OCI-LY1 (cell line): Measurements from ENCODE around the gene NAT16.

Experiments used
- H2AFZ ChIP-seq: fragments of 200-600 bp; sonication (generic), shearing (Covaris generic); 2 replicates; pipeline ENCODE4 v1.6.0; 2014; ENCODE audit warnings: antibody characterized with exemption, mild to moderate bottlenecking, low read length
- H3F3A ChIP-seq: fragments of 200-600 bp; sonication (generic), shearing (Covaris generic); 2 replicates; pipeline ENCODE4 v1.6.0; 2014; ENCODE audit warnings: mild to moderate bottlenecking, antibody characterized with exemption, low read length, moderate library complexity; ENCODE audit not compliant: insufficient read depth
- H3K27ac ChIP-seq: fragments of 200-600 bp; sonication (generic); 2 replicates; pipeline ENCODE4 v1.5.1; 2014; ENCODE audit warnings: low read length, mixed run types, mild to moderate bottlenecking, low read depth; ENCODE audit not compliant: poor library complexity, severe bottlenecking
- H3K27me3 ChIP-seq: fragments of 200-600 bp; sonication (generic); 2 replicates; pipeline ENCODE4 v1.6.0; 2014; ENCODE audit warnings: antibody characterized with exemption, mild to moderate bottlenecking, low read length, moderate library complexity; ENCODE audit not compliant: insufficient read depth
- H3K36me3 ChIP-seq: fragments of 200-600 bp; sonication (generic); 2 replicates; pipeline ENCODE4 v1.6.1; 2014; ENCODE audit warnings: mild to moderate bottlenecking, antibody characterized with exemption, low read length, moderate library complexity, mixed read lengths; ENCODE audit not compliant: insufficient read depth
- H3K4me1 ChIP-seq: fragments of 200-600 bp; sonication (generic); 2 replicates; pipeline ENCODE4 v1.5.1; 2014; ENCODE audit warnings: mild to moderate bottlenecking, low read length, moderate library complexity; ENCODE audit not compliant: insufficient read depth, severe bottlenecking
- H3K4me2 ChIP-seq: fragments of 200-600 bp; sonication (generic), shearing (Covaris generic); 2 replicates; pipeline ENCODE4 v1.6.1; 2014; ENCODE audit warnings: low read length
- H3K4me3 ChIP-seq: fragments of 200-600 bp; sonication (generic); 2 replicates; pipeline ENCODE4 v1.5.1; 2014; ENCODE audit warnings: low read length, low read depth, mild to moderate bottlenecking, mixed read lengths; ENCODE audit not compliant: poor library complexity, severe bottlenecking
- H3K79me2 ChIP-seq: fragments of 200-600 bp; shearing (Covaris generic); 2 replicates; pipeline ENCODE4 v1.6.1; 2016; ENCODE audit warnings: mixed run types, low read length, mixed read lengths; ENCODE audit not compliant: insufficient read depth
- H3K9ac ChIP-seq: fragments of 200-600 bp; sonication (generic), shearing (Covaris generic); 2 replicates; pipeline ENCODE4 v1.6.1; 2014; ENCODE audit warnings: mild to moderate bottlenecking, low read length, mixed read lengths
- H3K9me2 ChIP-seq: fragments of 200-600 bp; sonication (generic), shearing (Covaris generic); 2 replicates; pipeline ENCODE4 v1.6.1; 2014; ENCODE audit warnings: low read depth, mild to moderate bottlenecking, low read length, mixed read lengths
- H3K9me3 ChIP-seq: fragments of 200-600 bp; shearing (Covaris generic); 2 replicates; pipeline ENCODE4 v1.6.1; 2014; ENCODE audit warnings: low read length, mixed read lengths
- H4K20me1 ChIP-seq: fragments of 200-600 bp; sonication (generic), shearing (Covaris generic); 2 replicates; pipeline ENCODE4 v1.6.0; 2016; ENCODE audit warnings: mild to moderate bottlenecking, low read length; ENCODE audit not compliant: insufficient read depth
- EZH2 ChIP-seq: fragments of 200-600 bp; sonication (generic), shearing (Covaris generic); IDR thresholded peaks from 2 replicates; pipeline ENCODE4 v1.8.0; 2017; ENCODE audit warnings: borderline replicate concordance, mixed run types, mild to moderate bottlenecking, antibody characterized with exemption, low read length, moderate library complexity, mixed read lengths
- TF ChIP-seq, protein P1 (sequence below): fragments of 200-600 bp; sonication (generic), shearing (Covaris generic); IDR thresholded peaks from 2 replicates; pipeline ENCODE4 v1.5.1; 2017; ENCODE audit warnings: mild to moderate bottlenecking, antibody characterized with exemption, low read length, moderate library complexity, mixed read lengths

Gene NAT16

DNA sequence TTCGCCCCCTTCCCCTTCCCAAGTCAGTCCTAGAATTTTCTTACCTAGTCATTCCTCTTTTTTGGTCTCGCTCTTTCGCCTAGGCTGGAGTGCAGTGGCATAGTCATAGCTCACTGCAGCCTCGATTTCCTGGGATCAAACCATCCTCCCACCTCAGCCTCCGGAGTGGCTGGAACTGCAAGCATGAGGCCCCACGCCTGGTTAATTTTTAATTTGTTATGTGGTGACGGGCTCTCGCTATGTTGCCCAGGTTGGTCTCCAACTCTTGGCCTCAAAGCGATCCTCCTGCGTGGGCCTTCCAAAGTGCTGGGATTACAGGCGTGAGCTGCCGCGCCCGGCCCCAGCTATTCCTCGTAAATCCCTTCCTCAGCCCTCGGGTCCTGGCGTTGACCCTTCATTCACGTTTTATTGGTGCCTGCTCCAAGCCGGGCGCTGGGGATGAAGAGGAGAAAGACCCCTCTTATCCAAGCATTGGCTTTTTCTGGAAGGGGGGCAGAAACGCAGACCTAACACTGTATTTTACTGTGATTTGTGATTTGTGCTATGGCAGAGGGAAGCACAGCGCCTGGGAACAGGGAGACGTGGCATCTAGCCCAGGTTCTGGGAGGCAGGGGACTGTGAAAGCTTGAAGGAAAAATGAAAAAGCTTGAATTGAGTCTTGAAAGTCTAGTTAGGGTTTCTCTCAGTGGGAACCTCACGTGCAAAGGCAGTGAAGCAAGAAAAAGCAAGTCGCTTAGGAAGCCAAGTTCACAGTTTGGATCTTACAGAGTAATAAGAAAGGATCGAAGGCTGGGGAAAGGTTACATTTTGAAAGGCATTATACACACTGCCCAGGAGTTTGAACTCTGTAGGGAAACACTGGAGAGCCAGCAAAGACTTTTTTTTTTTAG, 38.4 kb upstream of the NAT16 start:
- H3K9me2 ChIP-seq = no peaks in the 10 kb centered on the region
- H3K27me3 ChIP-seq = no peaks in the 10 kb centered on the region
- no peaks in the 10 kb centered on the region for H3F3A ChIP-seq
- peak overlapping the region; percentile 77 for H3K9ac ChIP-seq
- no peaks in the 10 kb centered on the region for H3K9me3 ChIP-seq
- H2AFZ ChIP-seq = no peak overlapping the region
- H3K27ac ChIP-seq = no peak overlapping the region
- peak overlapping the region; percentile 85 for H3K4me3 ChIP-seq
- peaks cover 10% of the 10 kb centered on the region; the same call in 1 of the 2 replicates for H3K36me3 ChIP-seq
- H3K79me2 ChIP-seq = no peaks in the 10 kb centered on the region; the same call in 1 of the 2 replicates
- peak overlapping the region; percentile 97 for H3K4me2 ChIP-seq
- H3K4me1 ChIP-seq = peaks cover 31% of the 10 kb centered on the region
- TF ChIP-seq, protein P1, sequence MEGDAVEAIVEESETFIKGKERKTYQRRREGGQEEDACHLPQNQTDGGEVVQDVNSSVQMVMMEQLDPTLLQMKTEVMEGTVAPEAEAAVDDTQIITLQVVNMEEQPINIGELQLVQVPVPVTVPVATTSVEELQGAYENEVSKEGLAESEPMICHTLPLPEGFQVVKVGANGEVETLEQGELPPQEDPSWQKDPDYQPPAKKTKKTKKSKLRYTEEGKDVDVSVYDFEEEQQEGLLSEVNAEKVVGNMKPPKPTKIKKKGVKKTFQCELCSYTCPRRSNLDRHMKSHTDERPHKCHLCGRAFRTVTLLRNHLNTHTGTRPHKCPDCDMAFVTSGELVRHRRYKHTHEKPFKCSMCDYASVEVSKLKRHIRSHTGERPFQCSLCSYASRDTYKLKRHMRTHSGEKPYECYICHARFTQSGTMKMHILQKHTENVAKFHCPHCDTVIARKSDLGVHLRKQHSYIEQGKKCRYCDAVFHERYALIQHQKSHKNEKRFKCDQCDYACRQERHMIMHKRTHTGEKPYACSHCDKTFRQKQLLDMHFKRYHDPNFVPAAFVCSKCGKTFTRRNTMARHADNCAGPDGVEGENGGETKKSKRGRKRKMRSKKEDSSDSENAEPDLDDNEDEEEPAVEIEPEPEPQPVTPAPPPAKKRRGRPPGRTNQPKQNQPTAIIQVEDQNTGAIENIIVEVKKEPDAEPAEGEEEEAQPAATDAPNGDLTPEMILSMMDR = no peak
- no peak for TF ChIP-seq EZH2
- H4K20me1 ChIP-seq = no peaks in the 10 kb centered on the region

- Histone ChIP-seq H3F3A (no peaks in the 10 kb centered on the region), H3K9ac (peak within 1 kb of the TSS; percentile 82), H3K9me2 (no peaks in the 10 kb centered on the region), H3K27me3 (no peaks in the 10 kb centered on the region), H3K36me3 (peaks cover 2% of the 10 kb centered on the region; the same call in 1 of the 2 replicates), H4K20me1 (no peaks in the 10 kb centered on the region), H3K9me3 (no peaks in the 10 kb centered on the region), H3K4me2 (peak within 1 kb of the TSS; percentile 97), H3K27ac (peak within 1 kb of the TSS; percentile 40), H3K79me2 (no peaks in the 10 kb centered on the region; the same call in 1 of the 2 replicates), H3K4me3 (peak within 1 kb of the TSS; percentile 85), H2AFZ (0 out of 2 replicates have a peak within 1 kb of the TSS, but pooled peaks have one; percentile 18), H3K4me1 (peaks cover 31% of the 10 kb centered on the region)
- TF ChIP-seq EZH2 = no peak
Observed at GRCh38 chr7:101217388-101218235, 37.5 kb upstream of the NAT16 start, which contains the start of the genes PLOD3 and ZNHIT1. PLOD3 (minus strand) TSS chr7:101217581; CDS start chr7:101217274, 307 bp downstream. ZNHIT1 (plus strand) TSS chr7:101218165; CDS start chr7:101218196, 31 bp downstream.

GRCh38 chr7:101216860-101217387, 36.8 kb upstream of the NAT16 start:
- no peaks in the 10 kb centered on the region for H3K9me3 ChIP-seq
- no peaks in the 10 kb centered on the region for H4K20me1 ChIP-seq
- no peaks in the 10 kb centered on the region for H3K27me3 ChIP-seq
- no peaks in the 10 kb centered on the region for H3K36me3 ChIP-seq
- peak overlapping the region; percentile 97 for H3K4me2 ChIP-seq
- H3K9ac ChIP-seq = peak overlapping the region; percentile 82
- no peak overlapping the region for H3K27ac ChIP-seq
- peaks cover 31% of the 10 kb centered on the region for H3K4me1 ChIP-seq
- H3K79me2 ChIP-seq = no peaks in the 10 kb centered on the region; the same call in 1 of the 2 replicates
- H3K4me3 ChIP-seq = peak overlapping the region; percentile 85
- no peaks in the 10 kb centered on the region for H3F3A ChIP-seq
- TF ChIP-seq, protein P1 = peak; percentile 24; the same call in 1 of the 2 replicates
- TF ChIP-seq EZH2 = no peak
- H2AFZ ChIP-seq = no peak overlapping the region
- no peaks in the 10 kb centered on the region for H3K9me2 ChIP-seq
